ENCODE measurements around the gene OR4D11. TPM values are rescaled to one million over a fixed set of nuclear protein-coding genes. Genes with fewer than 3 reads are reported as not detected.
"Not testable (repeated sequence)": the region's sequence is repeated elsewhere in the genome, so short reads cannot be mapped to it uniquely, and the experiment has no call there.

OR4D11 gene
- total and polyA plus RNA-seq, 9 of the 15 experiments (the other 6 are each of a cell fraction or from before 2014, with no cell fraction given) = not detected

DNA sequence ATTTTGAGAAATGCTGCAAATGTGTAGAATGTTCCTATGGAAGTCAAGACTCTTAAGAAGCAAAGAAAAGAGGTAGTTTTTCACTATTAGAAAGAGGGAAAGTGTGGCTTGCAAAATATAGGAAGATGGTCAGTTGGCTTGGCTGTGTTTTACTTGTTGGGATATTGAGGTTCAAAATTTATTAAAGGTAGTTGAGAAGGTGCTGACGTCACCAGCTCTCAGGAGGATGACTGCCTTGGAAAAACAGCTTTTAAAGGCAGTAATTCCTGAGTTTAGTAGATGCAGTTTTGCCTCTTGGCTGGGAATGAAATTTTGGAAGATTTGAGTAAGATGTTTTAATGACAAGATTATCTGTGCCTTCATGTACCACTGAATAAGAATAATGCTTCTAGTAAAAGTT is 8.3 kb downstream of the OR4D11 start:
- FAIRE-seq = no peak
- no peak overlapping the region for H2AFZ ChIP-seq (ENCODE audit: low read depth, low read length)
- no peak for ATAC-seq
- no peaks in the 10 kb centered on the region for H3K9me3 ChIP-seq (replicated peaks; ENCODE audit: control insufficient read depth, insufficient read depth, low read depth, low read length)
- in situ Hi-C loops (cut with MboI) (no loop called here), intact Hi-C loops (cut with micrococcal nuclease) (no loop called here)
- H3K9me1 ChIP-seq (ENCODE audit: control insufficient read depth, insufficient read depth, low read length) = no peaks in the 10 kb centered on the region
- no peak overlapping the region for H3K27ac ChIP-seq (ENCODE audit: extremely low read depth, low read depth, low read length)
- BruUV-seq (replicated peaks) = no TSS peak
- H3K79me2 ChIP-seq (ENCODE audit: control insufficient read depth, insufficient read depth, low read length) = no peaks in the 10 kb centered on the region
- ChIA-PET POLR2A (interaction anchor here (0.6 to 0.9 kb wide), 3 partner anchors 13 to 133 kb away, joined by 3 to 4 read pairs (median 3); no protein-coding TSS in a partner anchor), CTCF (ENCODE audit: low intra/inter-chr PET ratio) (no interaction called here)
- H3K4me3 ChIP-seq = no peak overlapping the region
- no peak overlapping the region for H3K9ac ChIP-seq (ENCODE audit: insufficient read depth in 1 of 2, low read depth in 2 of 2, low read length in 2 of 2)
- no peak overlapping the region for H3K4me2 ChIP-seq (ENCODE audit: insufficient read depth, low read length)
- no peaks in the 10 kb centered on the region for H3K36me3 ChIP-seq (ENCODE audit: control insufficient read depth, insufficient read depth, low read length)
- peaks cover 0 to 6% of the 10 kb centered on the region in 2 experiments; a peak in 1 of 5 replicates for H3K4me1 ChIP-seq (replicated peaks in 1 of 2; ENCODE audit: control insufficient read depth in 2 of 2, insufficient read depth in 2 of 2, low read length in 2 of 2)
- no peak for TF ChIP-seq SUPT5H (IDR thresholded peaks at IDR 0.05)
- TF ChIP-seq, protein P1, sequence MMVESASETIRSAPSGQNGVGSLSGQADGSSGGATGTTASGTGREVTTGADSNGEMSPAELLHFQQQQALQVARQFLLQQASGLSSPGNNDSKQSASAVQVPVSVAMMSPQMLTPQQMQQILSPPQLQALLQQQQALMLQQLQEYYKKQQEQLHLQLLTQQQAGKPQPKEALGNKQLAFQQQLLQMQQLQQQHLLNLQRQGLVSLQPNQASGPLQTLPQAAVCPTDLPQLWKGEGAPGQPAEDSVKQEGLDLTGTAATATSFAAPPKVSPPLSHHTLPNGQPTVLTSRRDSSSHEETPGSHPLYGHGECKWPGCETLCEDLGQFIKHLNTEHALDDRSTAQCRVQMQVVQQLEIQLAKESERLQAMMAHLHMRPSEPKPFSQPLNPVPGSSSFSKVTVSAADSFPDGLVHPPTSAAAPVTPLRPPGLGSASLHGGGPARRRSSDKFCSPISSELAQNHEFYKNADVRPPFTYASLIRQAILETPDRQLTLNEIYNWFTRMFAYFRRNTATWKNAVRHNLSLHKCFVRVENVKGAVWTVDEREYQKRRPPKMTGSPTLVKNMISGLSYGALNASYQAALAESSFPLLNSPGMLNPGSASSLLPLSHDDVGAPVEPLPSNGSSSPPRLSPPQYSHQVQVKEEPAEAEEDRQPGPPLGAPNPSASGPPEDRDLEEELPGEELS (CRISPR knock-in tag; IDR thresholded peaks at IDR 0.05; ENCODE audit: borderline replicate concordance) = no peak
- no peak for TF ChIP-seq SIX5 (IDR thresholded peaks at IDR 0.05; ENCODE audit: borderline replicate concordance in 1 of 2, insufficient read depth in 1 of 2, low read depth in 1 of 2, low read length in 2 of 2)
- TF ChIP-seq, protein P2, sequence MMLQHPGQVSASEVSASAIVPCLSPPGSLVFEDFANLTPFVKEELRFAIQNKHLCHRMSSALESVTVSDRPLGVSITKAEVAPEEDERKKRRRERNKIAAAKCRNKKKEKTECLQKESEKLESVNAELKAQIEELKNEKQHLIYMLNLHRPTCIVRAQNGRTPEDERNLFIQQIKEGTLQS (IDR thresholded peaks at IDR 0.05) = peak; percentile 37; the same call in 1 of the 2 replicates
- TF ChIP-seq, protein P2 (CRISPR knock-in tag; conservative IDR thresholded peaks at IDR 0.05) = no peak
- no peak for TF ChIP-seq CHD1 (IDR thresholded peaks at IDR 0.05; ENCODE audit: low read length)
- no peak for TF ChIP-seq ZNF766 (CRISPR knock-in tag; conservative IDR thresholded peaks at IDR 0.05)
- no peak for DNase-seq (ENCODE audit: extremely low read depth in 1 of 4, low spot score in 3 of 4)
- H4K20me1 ChIP-seq (replicated peaks; ENCODE audit: control insufficient read depth, insufficient read depth, low read length) = no peaks in the 10 kb centered on the region
- peaks cover 0 to 4% of the 10 kb centered on the region in 2 experiments; a peak in 1 of 5 replicates for H3K27me3 ChIP-seq (ENCODE audit: control insufficient read depth in 2 of 2, insufficient read depth in 2 of 2, low read length in 2 of 2)
- WGBS (ENCODE audit: insufficient coverage, low coverage, missing lambda C conversion rate) = 7% methylated on average over 1 of the region's 1 CpG

DNA sequence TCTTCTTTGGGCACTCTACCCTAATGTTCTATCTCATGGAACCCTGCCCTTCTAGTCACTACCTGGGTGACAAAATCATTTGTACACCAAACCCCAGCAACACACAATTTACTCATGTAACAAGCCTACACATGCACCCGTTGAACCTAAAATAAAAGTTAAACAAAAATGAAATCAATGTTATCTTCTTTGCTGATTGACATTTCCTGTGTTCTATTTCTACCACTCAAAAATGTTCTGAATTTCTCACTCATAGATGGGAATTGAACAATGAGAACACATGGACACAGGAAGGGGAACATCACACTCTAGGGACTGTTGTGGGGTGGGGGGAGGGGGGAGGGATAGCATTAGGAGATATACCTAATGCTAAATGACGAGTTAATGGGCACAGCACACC is 16.8 kb downstream of the OR4D11 start:
- H3K9ac ChIP-seq (ENCODE audit: insufficient read depth in 1 of 2, low read depth in 2 of 2, low read length in 2 of 2); DNase-seq (ENCODE audit: extremely low read depth in 1 of 4, low spot score in 3 of 4); H3K4me3 ChIP-seq; H3K9me3 ChIP-seq (replicated peaks; ENCODE audit: control insufficient read depth, insufficient read depth, low read depth, low read length); intact Hi-C loops (cut with micrococcal nuclease); H4K20me1 ChIP-seq (replicated peaks; ENCODE audit: control insufficient read depth, insufficient read depth, low read length); H3K27ac ChIP-seq (ENCODE audit: extremely low read depth, low read depth, low read length); H3K79me2 ChIP-seq (ENCODE audit: control insufficient read depth, insufficient read depth, low read length); H2AFZ ChIP-seq (ENCODE audit: low read depth, low read length); H3K36me3 ChIP-seq (ENCODE audit: control insufficient read depth, insufficient read depth, low read length); FAIRE-seq; H3K27me3 ChIP-seq (ENCODE audit: control insufficient read depth in 2 of 2, insufficient read depth in 2 of 2, low read length in 2 of 2); POLR2A ChIA-PET; in situ Hi-C loops (cut with MboI); CTCF ChIA-PET (ENCODE audit: low intra/inter-chr PET ratio); H3K4me2 ChIP-seq (ENCODE audit: insufficient read depth, low read length); BruUV-seq (replicated peaks); H3K9me1 ChIP-seq (ENCODE audit: control insufficient read depth, insufficient read depth, low read length); H3K4me1 ChIP-seq (replicated peaks in 1 of 2; ENCODE audit: control insufficient read depth in 2 of 2, insufficient read depth in 2 of 2, low read length in 2 of 2); ATAC-seq: not testable (repeated sequence)
- WGBS (ENCODE audit: insufficient coverage, low coverage, missing lambda C conversion rate) = 8% methylated on average over 1 of the region's 2 CpGs

All from K562 (cell line).